ENCODE data around the gene TAF3.

- TF ChIP-seq CTCF (IDR thresholded peaks at IDR 0.05; ENCODE audit: borderline replicate concordance, extremely low read depth, low read length, poor library complexity, severe bottlenecking) (no peak), EZH2 (IDR thresholded peaks at IDR 0.05; ENCODE audit: borderline replicate concordance, low read depth, low read length, severe bottlenecking) (no peak)
Observed at GRCh38 chr10:8053446-8054243, 235.3 kb downstream of the TAF3 start.

All from DND-41 (cell line).